Medulla oblongata (tissue), 1 donor: ENCODE results near the gene MDN1.

Experiments
- DNase-seq: peaks from one replicate; pipeline ENCODE4 v3.0.0-alpha.2; 2015; ENCODE audit errors: extremely low spot score

The MDN1 gene

DNA sequence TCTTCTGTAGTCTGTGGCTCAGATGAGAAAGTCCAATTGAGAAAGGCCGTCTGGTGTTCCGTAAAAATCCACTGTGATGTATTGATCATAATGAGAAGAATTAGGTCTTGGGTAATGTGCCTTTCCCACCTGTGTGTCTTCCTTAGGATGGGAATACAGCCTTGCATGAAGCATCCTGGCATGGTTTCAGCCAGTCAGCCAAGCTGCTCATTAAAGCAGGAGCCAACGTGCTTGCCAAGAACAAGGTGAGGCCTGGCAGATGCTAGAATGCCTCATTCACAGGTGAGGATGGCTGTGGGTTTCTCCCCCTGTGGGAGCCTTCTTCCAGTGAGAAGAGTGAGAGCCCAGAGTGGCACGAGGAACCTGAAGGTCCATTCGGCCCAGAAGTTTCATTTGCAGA, 213.7 kb downstream of the MDN1 start:
- DNase-seq: no peak

DNA sequence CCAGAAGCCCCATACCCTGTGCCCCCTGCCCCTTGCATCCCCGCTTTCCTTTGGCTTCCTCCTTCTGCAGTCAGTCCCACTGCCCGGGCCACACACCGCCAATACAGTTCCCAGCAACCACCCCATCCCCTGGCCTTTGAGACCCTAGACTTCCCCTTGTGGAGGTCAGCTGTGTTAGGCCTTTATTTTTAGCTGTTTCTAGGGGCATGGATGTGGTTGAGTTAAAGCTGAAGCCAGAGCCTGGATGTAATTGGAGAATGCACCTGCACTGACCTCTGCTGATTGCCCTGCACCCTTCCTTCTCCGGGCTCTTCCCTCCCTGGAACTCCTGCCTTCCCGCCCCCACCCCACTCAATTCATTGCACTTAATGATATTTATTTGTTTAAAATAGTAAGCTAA, 214.9 kb downstream of the MDN1 start:
- DNase-seq: no peak

GRCh38 chr6:89602166-89602565, 217.4 kb downstream of the MDN1 start:
- DNase-seq: no peak

GRCh38 chr6:89599727-89600126, 219.9 kb downstream of the MDN1 start:
- DNase-seq: no peak

DNA sequence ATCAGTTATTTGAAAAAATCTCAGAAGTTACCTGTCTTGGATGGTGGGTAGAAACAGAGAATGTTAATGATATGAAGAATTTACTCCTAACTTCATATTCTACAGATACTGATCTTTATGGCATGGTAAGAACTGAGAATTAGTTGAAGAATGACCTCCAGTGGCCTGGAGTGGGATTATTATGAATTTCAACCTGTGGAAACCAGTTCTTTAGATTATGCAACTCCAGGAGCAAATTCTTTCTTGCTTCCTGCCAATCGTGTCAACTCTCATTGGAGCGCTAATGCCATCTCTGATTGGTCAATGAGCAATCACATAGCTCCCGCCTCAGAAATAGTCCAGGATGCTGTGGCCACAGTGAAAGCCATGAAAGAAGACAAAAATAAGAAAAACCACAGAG, 221.6 kb downstream of the MDN1 start:
- peak; percentile 30 for DNase-seq

- DNase-seq: no peak
These were observed 222.2 kb downstream of the MDN1 start for GRCh38 chr6:89597372-89597771.

- DNase-seq: no peak
These were observed 223.1 kb downstream of the MDN1 start for GRCh38 chr6:89596484-89596883.

DNA sequence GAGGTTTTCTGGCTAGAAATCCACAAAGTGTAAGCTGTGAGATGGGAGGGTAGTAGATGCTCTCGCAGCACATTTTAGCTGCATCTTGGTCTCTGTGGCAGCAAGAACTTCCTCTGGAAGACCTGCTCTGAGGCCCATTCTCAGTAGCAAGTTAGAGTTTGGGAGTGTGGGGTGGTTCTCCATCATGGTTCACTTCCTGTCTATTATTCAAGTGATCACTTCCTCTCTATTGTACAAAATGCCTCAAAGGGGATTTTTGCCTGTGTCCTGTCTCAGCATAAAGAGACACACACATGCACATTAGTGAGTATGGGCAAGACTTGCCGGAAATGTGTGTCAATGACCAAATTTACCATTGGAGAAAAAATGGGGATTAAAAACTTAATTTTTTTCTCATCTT, 223.5 kb downstream of the MDN1 start:
- no peak for DNase-seq
